ENCODE data around the gene IL36RN. TPM values are rescaled to one million over a fixed set of nuclear protein-coding genes. Genes with fewer than 3 reads are reported as not detected.

The IL36RN gene
- polyA plus RNA-seq, 1 donor from 2014 or later: not detected

DNA sequence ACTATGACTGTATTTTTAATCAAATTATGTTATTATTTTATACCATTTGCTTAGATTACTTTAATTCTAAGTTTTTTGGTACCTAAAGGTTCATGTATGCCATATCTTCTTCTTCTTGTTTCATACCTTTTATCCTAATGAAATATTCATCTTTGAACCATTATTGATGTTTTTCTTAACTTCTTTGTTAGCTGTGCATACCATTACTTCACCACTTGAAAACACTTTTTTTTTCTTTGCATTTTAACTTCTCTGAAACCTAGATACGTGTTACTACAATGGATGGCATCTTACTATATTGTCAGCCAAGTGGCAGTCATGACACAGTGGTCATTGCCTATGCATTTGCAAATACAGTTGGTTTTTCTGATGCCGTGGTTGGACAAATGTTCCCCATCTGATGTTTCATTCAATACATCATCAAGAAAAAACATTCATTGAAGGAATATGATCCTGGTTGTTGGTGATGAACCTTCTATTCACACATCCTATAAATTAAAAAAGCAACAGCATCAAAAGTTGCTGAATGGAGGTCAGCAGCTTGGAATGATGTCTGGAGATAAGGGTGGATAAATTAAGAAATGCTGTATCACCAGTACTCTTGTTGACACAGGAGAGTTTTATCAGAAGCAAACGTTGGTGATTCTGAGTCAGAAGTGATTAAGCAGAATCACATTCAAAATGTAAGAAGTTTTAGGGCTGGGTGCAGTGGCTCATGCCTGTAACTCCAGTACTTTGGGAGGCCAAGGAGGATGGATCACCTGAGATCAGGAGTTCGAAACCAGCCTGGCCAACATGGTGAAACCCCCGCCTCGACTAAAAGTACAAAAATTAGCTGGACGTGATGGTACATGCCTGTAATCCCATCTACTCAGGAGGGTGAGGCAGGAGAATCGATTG, 46.3 kb upstream of the IL36RN start:
- Histone ChIP-seq H3K9me2 (ENCODE audit: insufficient read depth, low read length) (no peaks in the 10 kb centered on the region), H3K36me3 (ENCODE audit: insufficient read depth, low read length) (no peaks in the 10 kb centered on the region), H3K4me2 (ENCODE audit: low read length) (no peak overlapping the region), H3K9ac (ENCODE audit: low read length) (no peak overlapping the region), H2AFZ (ENCODE audit: low read depth, low read length) (no peak overlapping the region), H3F3A (ENCODE audit: insufficient read depth, low read length, poor library complexity, severe bottlenecking) (no peaks in the 10 kb centered on the region), H3K4me3 (ENCODE audit: low read length) (no peak overlapping the region), H3K27ac (ENCODE audit: low read length) (no peak overlapping the region), H4K20me1 (ENCODE audit: insufficient read depth) (no peaks in the 10 kb centered on the region), H3K79me2 (replicated peaks; ENCODE audit: insufficient read depth, low read length) (no peaks in the 10 kb centered on the region), H3K9me3 (ENCODE audit: low read length) (no peaks in the 10 kb centered on the region), H3K27me3 (ENCODE audit: insufficient read depth, low read depth, low read length) (no peaks in the 10 kb centered on the region)
- TF ChIP-seq MXI1 (conservative IDR thresholded peaks at IDR 0.05; ENCODE audit: poor library complexity, severe bottlenecking) (no peak), CTCF (IDR thresholded peaks at IDR 0.05; ENCODE audit: poor library complexity, severe bottlenecking) (no peak), REST (IDR thresholded peaks at IDR 0.05; ENCODE audit: borderline replicate concordance) (no peak), RAD21 (conservative IDR thresholded peaks at IDR 0.05) (no peak), EZH2 (IDR thresholded peaks at IDR 0.05; ENCODE audit: borderline replicate concordance, insufficient read depth, low read length, poor library complexity, severe bottlenecking) (no peak), POLR2AphosphoS5 (IDR thresholded peaks at IDR 0.05) (no peak), TAF1 (IDR thresholded peaks at IDR 0.05; ENCODE audit: low read depth) (no peak), SMC3 (conservative IDR thresholded peaks at IDR 0.05; ENCODE audit: poor library complexity) (no peak), EP300 (conservative IDR thresholded peaks at IDR 0.05; ENCODE audit: poor library complexity, severe bottlenecking) (no peak)

DNA sequence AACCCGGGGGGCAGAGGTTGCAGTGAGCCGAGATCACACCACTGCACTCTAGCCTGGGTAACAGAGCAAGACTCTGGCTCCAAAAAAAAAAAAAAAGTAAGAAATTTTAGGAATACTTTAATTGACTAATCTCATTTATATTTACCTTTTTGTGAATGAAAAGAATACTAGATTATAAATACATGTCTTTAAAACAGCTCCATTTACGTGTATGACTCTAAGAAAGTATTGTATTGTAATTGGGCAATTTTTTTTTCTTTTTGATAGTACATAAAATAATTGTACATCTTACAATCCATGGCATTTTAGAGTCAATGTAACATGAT, 45.7 kb upstream of the IL36RN start:
- Histone ChIP-seq H3K27me3 (ENCODE audit: insufficient read depth, low read depth, low read length) (no peaks in the 10 kb centered on the region), H3K36me3 (ENCODE audit: insufficient read depth, low read length) (no peaks in the 10 kb centered on the region), H3K27ac (ENCODE audit: low read length) (no peak overlapping the region), H3K4me2 (ENCODE audit: low read length) (no peak overlapping the region), H3K9me2 (ENCODE audit: insufficient read depth, low read length) (no peaks in the 10 kb centered on the region), H3F3A (ENCODE audit: insufficient read depth, low read length, poor library complexity, severe bottlenecking) (no peaks in the 10 kb centered on the region), H3K9me3 (ENCODE audit: low read length) (no peaks in the 10 kb centered on the region), H4K20me1 (ENCODE audit: insufficient read depth) (no peaks in the 10 kb centered on the region), H3K9ac (ENCODE audit: low read length) (no peak overlapping the region), H3K4me3 (ENCODE audit: low read length) (no peak overlapping the region), H2AFZ (ENCODE audit: low read depth, low read length) (no peak overlapping the region), H3K79me2 (replicated peaks; ENCODE audit: insufficient read depth, low read length) (no peaks in the 10 kb centered on the region)
- TF ChIP-seq SMC3 (conservative IDR thresholded peaks at IDR 0.05; ENCODE audit: poor library complexity) (no peak), TAF1 (IDR thresholded peaks at IDR 0.05; ENCODE audit: low read depth) (no peak), EZH2 (IDR thresholded peaks at IDR 0.05; ENCODE audit: borderline replicate concordance, insufficient read depth, low read length, poor library complexity, severe bottlenecking) (no peak), MXI1 (conservative IDR thresholded peaks at IDR 0.05; ENCODE audit: poor library complexity, severe bottlenecking) (no peak), POLR2AphosphoS5 (IDR thresholded peaks at IDR 0.05) (no peak), REST (IDR thresholded peaks at IDR 0.05; ENCODE audit: borderline replicate concordance) (no peak), CTCF (IDR thresholded peaks at IDR 0.05; ENCODE audit: poor library complexity, severe bottlenecking) (no peak), EP300 (conservative IDR thresholded peaks at IDR 0.05; ENCODE audit: poor library complexity, severe bottlenecking) (no peak), RAD21 (conservative IDR thresholded peaks at IDR 0.05) (no peak)
